Activated naive CD4-positive, alpha-beta T cell treated with anti-CD3 and anti-CD28 coated beads, Interleukin-2, amount 10 ng/mL, durations not matched to agents 5 hours and 36 hours (primary cell): ENCODE data around the gene PIM1. TPM values are rescaled to one million over a fixed set of nuclear protein-coding genes. Genes with fewer than 3 reads are reported as not detected.

ENCODE experiments used
- total RNA-seq, 2 experiments: library from RNA; stranded (reverse); gene quantifications; one replicate each; pipeline ENCODE4 v1.2.3, GENCODE V29; 2021

PIM1 gene
- 100 to 1,000 TPM; 566 to 572 TPM for total RNA-seq

DNA sequence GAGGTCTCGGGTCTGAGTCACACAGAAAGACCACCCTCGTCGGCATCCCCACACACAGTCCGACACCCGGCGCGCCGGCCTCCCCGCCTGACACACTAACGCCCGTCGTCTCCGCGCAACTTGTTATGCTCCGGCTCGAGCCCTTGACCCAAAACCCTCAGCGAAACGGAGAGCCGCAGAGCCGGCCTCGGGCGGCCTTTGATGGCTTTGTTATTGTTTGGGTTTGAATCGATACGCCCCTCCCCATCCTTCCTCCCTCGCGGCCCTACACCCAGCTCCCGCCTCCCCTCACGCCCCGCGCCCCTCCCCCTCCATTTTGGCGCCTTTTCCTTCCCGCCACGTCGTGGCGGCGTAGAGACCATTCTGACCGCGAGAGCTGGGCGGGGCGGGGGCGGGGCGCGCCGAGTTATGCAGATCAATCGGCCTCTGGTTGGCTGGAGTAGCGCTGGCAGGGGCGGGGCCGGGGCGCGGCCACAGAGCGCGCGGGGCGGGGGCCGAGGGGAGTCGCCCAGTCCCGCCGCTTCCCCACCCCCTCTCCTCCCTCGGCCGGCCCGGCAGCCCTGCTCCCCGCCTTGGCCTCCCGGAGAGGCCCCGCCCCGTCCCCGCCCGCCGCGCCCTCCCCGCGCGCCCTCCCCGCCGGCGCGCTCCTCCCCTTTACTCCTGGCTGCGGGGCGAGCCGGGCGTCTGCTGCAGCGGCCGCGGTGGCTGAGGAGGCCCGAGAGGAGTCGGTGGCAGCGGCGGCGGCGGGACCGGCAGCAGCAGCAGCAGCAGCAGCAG lies at the start of gene PIM1:
Gene PIM1 (plus strand): TSS at position 657 of the 777 bp plus-strand sequence. CDS start 424 bp downstream, outside the sequence.

Other genes with a start within 250 kb of the PIM1 start
- gene PI16, start 215.4 kb upstream of the PIM1 start, total RNA-seq: 1 to 10 TPM; 2.7 to 2.8 TPM
- gene MTCH1, start 184.0 kb upstream of the PIM1 start, total RNA-seq: 100 to 1,000 TPM; 109 to 112 TPM
- 1 to 10 TPM in 1 of 2 experiments, under 1 TPM in 1; 0.86 to 1.2 TPM for gene FGD2, start 164.5 kb upstream of the PIM1 start, total RNA-seq
- 10 to 100 TPM; 15.4 to 15.8 TPM for gene TBC1D22B, start 87.6 kb downstream of the PIM1 start, total RNA-seq
- 1 to 10 TPM; 3.9 to 4.0 TPM for gene TMEM217, start 88.0 kb downstream of the PIM1 start, total RNA-seq
- 10 to 100 TPM; 20.0 to 20.6 TPM for gene RNF8, start 183.8 kb downstream of the PIM1 start, total RNA-seq